H9 (cell line): ENCODE results near the gene ATXN3L. TPM values are rescaled to one million over a fixed set of nuclear protein-coding genes. Genes with fewer than 3 reads are reported as not detected.

Source experiments
- DNase-seq: peaks from one replicate; pipeline ENCODE4 v3.0.0-alpha.2; 2017
- H2AFZ ChIP-seq: one replicate; pipeline ENCODE4 v1.6.1; 2013; ENCODE audit warnings: mild to moderate bottlenecking, low read length, control low read depth, moderate library complexity
- H2AK5ac ChIP-seq: 2 replicates; pipeline ENCODE4 v1.6.1; 2013; ENCODE audit warnings: low read length, control low read depth, mixed read lengths; ENCODE audit not compliant: insufficient read length
- H2BK120ac ChIP-seq: one replicate; pipeline ENCODE4 v1.6.1; 2013; ENCODE audit warnings: low read depth, mild to moderate bottlenecking, low read length, control low read depth, inconsistent platforms; ENCODE audit not compliant: poor library complexity, severe bottlenecking
- H2BK12ac ChIP-seq: 2 replicates; pipeline ENCODE4 v1.6.1; 2013; ENCODE audit warnings: low read length, control low read depth, mixed read lengths, low read depth; ENCODE audit not compliant: insufficient read length
- H2BK15ac ChIP-seq: 2 replicates; pipeline ENCODE4 v1.6.1; 2013; ENCODE audit warnings: low read depth, low read length, control low read depth
- H2BK20ac ChIP-seq: one replicate; pipeline ENCODE4 v1.6.1; 2013; ENCODE audit warnings: low read depth, mild to moderate bottlenecking, low read length, control low read depth, inconsistent platforms; ENCODE audit not compliant: poor library complexity, severe bottlenecking
- H2BK5ac ChIP-seq: 2 replicates; pipeline ENCODE4 v1.6.1; 2013; ENCODE audit warnings: low read length, control low read depth, mixed read lengths; ENCODE audit not compliant: insufficient read length
- H3K14ac ChIP-seq: 2 replicates; pipeline ENCODE4 v1.6.1; 2013; ENCODE audit warnings: low read length, control low read depth; ENCODE audit not compliant: insufficient read depth
- H3K18ac ChIP-seq: 2 replicates; pipeline ENCODE4 v1.6.1; 2013; ENCODE audit warnings: low read depth, mild to moderate bottlenecking, mixed read lengths, low read length, control low read depth; ENCODE audit not compliant: insufficient read length
- H3K23ac ChIP-seq: 2 replicates; pipeline ENCODE4 v1.6.1; 2013; ENCODE audit warnings: low read length, control low read depth, mixed read lengths, low read depth; ENCODE audit not compliant: insufficient read length
- H3K23me2 ChIP-seq: 2 replicates; pipeline ENCODE4 v1.6.1; 2013; ENCODE audit warnings: low read depth, mild to moderate bottlenecking, mixed read lengths, low read length, control low read depth; ENCODE audit not compliant: insufficient read length, poor library complexity, severe bottlenecking
- H3K27ac ChIP-seq: 2 replicates; pipeline ENCODE4 v1.5.1; 2013; ENCODE audit warnings: low read length, control low read depth, mixed read lengths, low read depth; ENCODE audit not compliant: insufficient read length
- H3K27me3 ChIP-seq: 2 replicates; pipeline ENCODE4 v1.6.1; 2013; ENCODE audit warnings: low read length, control low read depth, inconsistent platforms; ENCODE audit not compliant: insufficient read depth
- H3K4ac ChIP-seq: 2 replicates; pipeline ENCODE4 v1.6.1; 2013; ENCODE audit warnings: low read depth, mild to moderate bottlenecking, control low read depth, inconsistent platforms, low read length, moderate library complexity
- H3K4me1 ChIP-seq: 2 replicates; pipeline ENCODE4 v1.6.1; 2013; ENCODE audit warnings: low read length, control low read depth, inconsistent platforms; ENCODE audit not compliant: insufficient read depth
- H3K4me2 ChIP-seq: 2 replicates; pipeline ENCODE4 v1.6.1; 2013; ENCODE audit warnings: low read length, control low read depth, mixed read lengths; ENCODE audit not compliant: insufficient read length, insufficient read depth
- H3K56ac ChIP-seq: 2 replicates; pipeline ENCODE4 v1.6.1; 2013; ENCODE audit warnings: low read depth, mild to moderate bottlenecking, mixed read lengths, low read length, control low read depth; ENCODE audit not compliant: insufficient read length
- H3K79me1 ChIP-seq: 2 replicates; pipeline ENCODE4 v1.6.1; 2013; ENCODE audit warnings: low read depth, mild to moderate bottlenecking, moderate library complexity, low read length, control low read depth, inconsistent platforms; ENCODE audit not compliant: insufficient read depth, poor library complexity, severe bottlenecking
- H3K79me2 ChIP-seq: 2 replicates; pipeline ENCODE4 v1.6.1; 2013; ENCODE audit warnings: low read length, control low read depth, inconsistent platforms; ENCODE audit not compliant: insufficient read depth
- H3K9ac ChIP-seq: 2 replicates; pipeline ENCODE4 v1.6.1; 2013; ENCODE audit warnings: low read length, control low read depth, mixed read lengths; ENCODE audit not compliant: insufficient read length; ENCODE audit errors: extremely low read depth
- H3K9me3 ChIP-seq: one replicate; pipeline ENCODE4 v1.6.1; 2013; ENCODE audit warnings: low read depth, low read length, inconsistent platforms; ENCODE audit not compliant: control insufficient read depth
- H3T11ph ChIP-seq: one replicate; pipeline ENCODE4 v1.6.1; 2013; ENCODE audit warnings: mild to moderate bottlenecking, low read length, control low read depth, inconsistent platforms
- H4K20me1 ChIP-seq: one replicate; pipeline ENCODE4 v1.6.1; 2013; ENCODE audit not compliant: control insufficient read depth, insufficient read length, insufficient read depth
- H4K5ac ChIP-seq: 2 replicates; pipeline ENCODE4 v1.6.1; 2013; ENCODE audit warnings: low read depth, mild to moderate bottlenecking, mixed read lengths, low read length, control low read depth; ENCODE audit not compliant: insufficient read length
- H4K8ac ChIP-seq: replicated peaks from 2 replicates; pipeline ENCODE4 v1.6.1; 2013; ENCODE audit warnings: low read length, control low read depth, mixed read lengths, low read depth; ENCODE audit not compliant: insufficient read length
- H4K91ac ChIP-seq: 2 replicates; pipeline ENCODE4 v1.6.1; 2013; ENCODE audit warnings: low read depth, mild to moderate bottlenecking, moderate library complexity, mixed read lengths, low read length, control low read depth; ENCODE audit not compliant: insufficient read length
- H3K27ac Mint-ChIP-seq, 3 experiments: 2 replicates in 2 of 3; 3 replicates in 1 of 3; pipeline ENCODE4 v1.8.0; 2020 to 2021; ENCODE audit warnings: mixed read lengths in 3 of 3, mild to moderate bottlenecking in 1 of 3, moderate library complexity in 1 of 3
- H3K27me3 Mint-ChIP-seq: 2 replicates; pipeline ENCODE4 v1.8.0; 2021; ENCODE audit warnings: low read depth, mild to moderate bottlenecking, moderate library complexity, mixed read lengths
- H3K36me3 Mint-ChIP-seq, 3 experiments: 2 replicates in 2 of 3; 3 replicates in 1 of 3; pipeline ENCODE4 v1.8.0; 2020 to 2021; ENCODE audit warnings: low read depth in 3 of 3, mixed read lengths in 3 of 3; ENCODE audit not compliant: insufficient read depth in 1 of 3
- H3K4me1 Mint-ChIP-seq, 2 experiments: 2 replicates each; pipeline ENCODE4 v1.8.0; 2020; ENCODE audit warnings: mixed read lengths in 2 of 2
- H3K4me3 Mint-ChIP-seq, 2 experiments: 2 replicates in 1 of 2; 3 replicates in 1 of 2; pipeline ENCODE4 v1.8.0; 2020 to 2021; ENCODE audit warnings: mild to moderate bottlenecking in 2 of 2, mixed read lengths in 2 of 2, moderate library complexity in 1 of 2
- H3K9me3 Mint-ChIP-seq, 2 experiments: 2 replicates in 1 of 2; 3 replicates in 1 of 2; pipeline ENCODE4 v1.8.0; 2020; ENCODE audit warnings: mild to moderate bottlenecking in 2 of 2, mixed read lengths in 2 of 2, moderate library complexity in 1 of 2
- CTCF ChIP-seq: fragments of 200-600 bp; sonication (generic); conservative IDR thresholded peaks from 3 replicates; pipeline ENCODE4 v1.8.0; 2021; ENCODE audit warnings: antibody characterized with exemption, mild to moderate bottlenecking
- WGBS: extraction: QIAGEN DNeasy Blood & Tissue Kit; methylation state at CpG from one replicate; pipeline ENCODE4 v1.1.7; 2013; ENCODE audit warnings: missing lambda C conversion rate, low lambda C conversion rate, mixed read lengths; ENCODE audit not compliant: insufficient read length; ENCODE audit errors: extremely low coverage; 5-methylcytosine and 5-hydroxymethylcytosine counted together
- total RNA-seq: library from RNA; stranded (reverse); gene quantifications from 2 replicates; pipeline ENCODE4 v1.2.1, GENCODE V29; 2021

Gene ATXN3L
- total RNA-seq, 1 experiment from 2014 or later: not detected

- WGBS: no CpG with 5 or more reads among the region's 5 CpGs
- H3K23ac ChIP-seq: no peak overlapping the region
- no peaks in the 10 kb centered on the region for H3K27me3 Mint-ChIP-seq
- H4K5ac ChIP-seq: no peak overlapping the region
- H3K9me3 Mint-ChIP-seq: peaks cover 44 to 54% of the 10 kb centered on the region in 2 experiments
- H4K91ac ChIP-seq: no peak overlapping the region
- no peak for TF ChIP-seq CTCF
- no peak overlapping the region for H3K4ac ChIP-seq
- H3K23me2 ChIP-seq: no peaks in the 10 kb centered on the region
- no peak overlapping the region for H2BK12ac ChIP-seq
- H3K4me1 ChIP-seq: no peaks in the 10 kb centered on the region; the same call in 1 of the 2 replicates
- H3K36me3 Mint-ChIP-seq: peaks cover 0 to 2% (median 0%) of the 10 kb centered on the region in 3 experiments; a peak in 1 of 7 replicates
- no peak overlapping the region for H3K56ac ChIP-seq
- H3K9ac ChIP-seq: no peak overlapping the region
- H3K27me3 ChIP-seq: no peaks in the 10 kb centered on the region
- no peaks in the 10 kb centered on the region for H3K9me3 ChIP-seq
- H2BK20ac ChIP-seq: no peak overlapping the region
- H3K27ac ChIP-seq: no peak overlapping the region
- H3K4me3 Mint-ChIP-seq: no peak overlapping the region
- no peak overlapping the region for H4K8ac ChIP-seq
- no peak overlapping the region for H2AFZ ChIP-seq
- no peak overlapping the region for H2BK15ac ChIP-seq
- H3K18ac ChIP-seq: no peak overlapping the region
- H3K4me2 ChIP-seq: no peak overlapping the region
- peaks cover 10 to 15% of the 10 kb centered on the region in 2 experiments for H3K4me1 Mint-ChIP-seq
- no peak overlapping the region for H3T11ph ChIP-seq
- H2BK5ac ChIP-seq: no peak overlapping the region
- no peak overlapping the region for H3K27ac Mint-ChIP-seq
- no peak overlapping the region for H2AK5ac ChIP-seq
- no peaks in the 10 kb centered on the region for H3K79me2 ChIP-seq
- no peak overlapping the region for H3K14ac ChIP-seq
- no peak for DNase-seq
- no peaks in the 10 kb centered on the region for H4K20me1 ChIP-seq
- H3K79me1 ChIP-seq: no peaks in the 10 kb centered on the region
- H2BK120ac ChIP-seq: no peak overlapping the region
Observed at GRCh38 chrX:13365161-13365560, 45.3 kb upstream of the ATXN3L start.
